AG04450 (cell line): Measurements from ENCODE around the gene TMEM94. TPM values are rescaled to one million over a fixed set of nuclear protein-coding genes. Genes with fewer than 3 reads are reported as not detected.

Experiments
- CTCF ChIA-PET: fragments of 300-600, 350-600 bp; formaldehyde crosslinking; extraction: SDS; loops from one replicate; lab custom pipeline; 2022; ENCODE audit warnings: antibody characterized with exemption, inconsistent platforms; lab: Charles Lee
- POLR2A ChIA-PET: fragments of 350-600 bp; formaldehyde crosslinking; extraction: SDS; loops from one replicate; lab custom pipeline; 2021; ENCODE audit warnings: antibody characterized with exemption, inconsistent platforms; lab: Yijun Ruan, JAX
- DNase-seq: peaks from one replicate; pipeline ENCODE4 v3.0.0-alpha.2; 2011; ENCODE audit warnings: low read depth, low spot score
- H3K27ac ChIP-seq: one replicate; pipeline ENCODE4 v1.5.1; 2012; ENCODE audit warnings: low read depth, low read length, control low read depth
- H3K27me3 ChIP-seq: one replicate; pipeline ENCODE4 v1.6.0; 2012; ENCODE audit warnings: low read length; ENCODE audit not compliant: control insufficient read depth, insufficient read depth
- H3K4me3 ChIP-seq: 2 replicates; pipeline ENCODE4 v1.5.1; 2011; ENCODE audit warnings: mild to moderate bottlenecking, low read depth, low read length, control low read depth
- H3K9me3 ChIP-seq: 2 replicates; pipeline ENCODE4 v1.5.1; 2012; ENCODE audit warnings: low read length; ENCODE audit not compliant: control insufficient read depth, insufficient read depth
- polyA plus RNA-seq: library from polyadenylated mRNA; depleted of rRNA; stranded (reverse); fragments of >200 nt; gene quantifications from 2 replicates; pipeline ENCODE4 v1.2.3, GENCODE V29; 2011
- TF ChIP-seq, protein P1 (sequence below): IDR thresholded peaks from 2 replicates; pipeline ENCODE4 v1.5.1; 2011; ENCODE audit warnings: low read depth, low read length, control low read depth, inconsistent platforms

Gene TMEM94
- polyA plus RNA-seq, 1 experiment = 14.8 TPM

DNA sequence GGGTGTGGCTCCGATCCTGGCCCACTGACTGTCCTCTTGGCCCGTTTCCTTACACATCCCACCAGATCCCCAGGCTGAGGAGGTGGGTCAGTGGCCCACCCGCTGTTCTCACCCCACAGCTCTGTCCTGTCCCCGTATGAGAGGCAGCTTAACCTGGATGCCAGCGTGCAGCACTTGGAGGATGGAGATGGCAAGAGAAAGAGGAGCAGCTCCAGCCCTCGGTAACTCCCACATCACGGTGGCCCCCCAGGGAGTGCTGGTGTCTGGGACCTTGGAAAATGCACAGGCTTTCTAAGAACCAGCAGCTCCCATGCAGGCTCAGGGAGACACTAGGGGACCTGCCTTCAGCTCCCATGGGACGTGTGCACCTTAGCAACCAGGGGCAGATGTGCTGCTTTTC lies 64.9 kb downstream of the TMEM94 start:
- ChIA-PET POLR2A (no interaction called here), CTCF (no interaction called here)
- Histone ChIP-seq H3K27me3 (peaks cover 2% of the 10 kb centered on the region), H3K4me3 (no peak overlapping the region), H3K9me3 (no peaks in the 10 kb centered on the region; the same call in 1 of the 2 replicates), H3K27ac (no peak overlapping the region)
- DNase-seq = no peak
- TF ChIP-seq, protein P1, sequence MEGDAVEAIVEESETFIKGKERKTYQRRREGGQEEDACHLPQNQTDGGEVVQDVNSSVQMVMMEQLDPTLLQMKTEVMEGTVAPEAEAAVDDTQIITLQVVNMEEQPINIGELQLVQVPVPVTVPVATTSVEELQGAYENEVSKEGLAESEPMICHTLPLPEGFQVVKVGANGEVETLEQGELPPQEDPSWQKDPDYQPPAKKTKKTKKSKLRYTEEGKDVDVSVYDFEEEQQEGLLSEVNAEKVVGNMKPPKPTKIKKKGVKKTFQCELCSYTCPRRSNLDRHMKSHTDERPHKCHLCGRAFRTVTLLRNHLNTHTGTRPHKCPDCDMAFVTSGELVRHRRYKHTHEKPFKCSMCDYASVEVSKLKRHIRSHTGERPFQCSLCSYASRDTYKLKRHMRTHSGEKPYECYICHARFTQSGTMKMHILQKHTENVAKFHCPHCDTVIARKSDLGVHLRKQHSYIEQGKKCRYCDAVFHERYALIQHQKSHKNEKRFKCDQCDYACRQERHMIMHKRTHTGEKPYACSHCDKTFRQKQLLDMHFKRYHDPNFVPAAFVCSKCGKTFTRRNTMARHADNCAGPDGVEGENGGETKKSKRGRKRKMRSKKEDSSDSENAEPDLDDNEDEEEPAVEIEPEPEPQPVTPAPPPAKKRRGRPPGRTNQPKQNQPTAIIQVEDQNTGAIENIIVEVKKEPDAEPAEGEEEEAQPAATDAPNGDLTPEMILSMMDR = no peak

DNA sequence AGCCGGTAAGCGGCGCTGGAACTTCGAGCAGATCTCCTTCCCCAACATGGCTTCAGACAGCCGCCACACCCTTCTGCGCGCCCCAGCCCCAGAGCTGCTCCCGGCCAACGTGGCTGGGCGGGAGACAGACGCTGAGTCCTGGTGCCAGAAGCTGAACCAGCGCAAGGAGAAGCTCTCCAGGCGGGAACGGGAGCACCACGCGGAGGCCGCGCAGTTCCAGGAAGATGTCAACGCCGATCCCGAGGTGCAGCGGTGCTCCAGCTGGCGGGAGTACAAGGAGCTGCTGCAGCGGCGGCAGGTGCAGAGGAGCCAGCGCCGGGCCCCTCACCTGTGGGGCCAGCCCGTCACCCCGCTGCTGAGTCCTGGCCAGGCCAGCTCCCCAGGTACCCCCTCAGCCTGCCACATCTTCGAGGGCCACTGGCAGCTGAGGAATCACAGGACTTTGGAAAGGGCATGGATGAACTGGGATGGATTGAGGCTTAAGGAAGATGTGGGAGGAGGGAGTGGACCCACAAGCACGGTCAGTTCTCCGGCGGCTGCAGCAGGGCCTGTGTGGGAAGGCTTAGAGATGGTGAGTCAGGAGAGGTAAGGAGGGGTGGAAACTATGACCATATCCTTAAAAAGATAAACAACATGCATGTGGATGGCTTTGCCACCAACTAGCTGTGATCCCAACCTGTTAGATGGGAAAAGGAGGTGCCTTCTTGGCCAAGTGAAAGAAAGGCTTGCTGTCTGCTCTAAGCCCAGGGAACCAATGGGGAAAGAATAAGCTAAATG lies 65.7 kb downstream of the TMEM94 start:
- TF ChIP-seq, protein P1 = no peak
- Histone ChIP-seq H3K27me3 (peaks cover 11% of the 10 kb centered on the region), H3K27ac (no peak overlapping the region), H3K4me3 (no peak overlapping the region), H3K9me3 (no peaks in the 10 kb centered on the region; the same call in 1 of the 2 replicates)
- ChIA-PET POLR2A (no interaction called here), CTCF (no interaction called here)
- DNase-seq = no peak

DNA sequence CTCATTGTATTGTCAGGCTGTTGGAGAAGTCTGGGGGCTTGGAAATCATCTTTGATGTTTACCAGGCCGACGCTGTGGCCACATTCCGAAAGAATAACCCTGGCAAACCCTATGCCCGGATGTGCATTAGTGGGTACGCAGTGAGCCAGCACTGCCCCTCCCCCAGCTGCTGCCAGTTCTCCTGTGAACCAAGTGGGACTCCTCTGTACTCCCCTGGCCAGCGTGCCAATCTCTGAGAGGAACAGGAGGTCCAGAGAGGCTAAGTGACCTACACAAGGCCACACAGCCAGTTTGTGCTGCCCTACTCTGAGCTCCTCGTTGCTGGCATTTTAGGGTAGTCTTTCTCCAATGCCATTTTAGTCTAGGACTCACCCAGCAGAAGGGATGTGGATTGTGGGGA lies 67.2 kb downstream of the TMEM94 start:
- TF ChIP-seq, protein P1 = no peak
- DNase-seq = no peak
- no peaks in the 10 kb centered on the region; the same call in 1 of the 2 replicates for H3K9me3 ChIP-seq
- no peak overlapping the region for H3K27ac ChIP-seq
- CTCF ChIA-PET = no interaction called here
- POLR2A ChIA-PET = no interaction called here
- H3K4me3 ChIP-seq = no peak overlapping the region
- peaks cover 13% of the 10 kb centered on the region for H3K27me3 ChIP-seq

DNA sequence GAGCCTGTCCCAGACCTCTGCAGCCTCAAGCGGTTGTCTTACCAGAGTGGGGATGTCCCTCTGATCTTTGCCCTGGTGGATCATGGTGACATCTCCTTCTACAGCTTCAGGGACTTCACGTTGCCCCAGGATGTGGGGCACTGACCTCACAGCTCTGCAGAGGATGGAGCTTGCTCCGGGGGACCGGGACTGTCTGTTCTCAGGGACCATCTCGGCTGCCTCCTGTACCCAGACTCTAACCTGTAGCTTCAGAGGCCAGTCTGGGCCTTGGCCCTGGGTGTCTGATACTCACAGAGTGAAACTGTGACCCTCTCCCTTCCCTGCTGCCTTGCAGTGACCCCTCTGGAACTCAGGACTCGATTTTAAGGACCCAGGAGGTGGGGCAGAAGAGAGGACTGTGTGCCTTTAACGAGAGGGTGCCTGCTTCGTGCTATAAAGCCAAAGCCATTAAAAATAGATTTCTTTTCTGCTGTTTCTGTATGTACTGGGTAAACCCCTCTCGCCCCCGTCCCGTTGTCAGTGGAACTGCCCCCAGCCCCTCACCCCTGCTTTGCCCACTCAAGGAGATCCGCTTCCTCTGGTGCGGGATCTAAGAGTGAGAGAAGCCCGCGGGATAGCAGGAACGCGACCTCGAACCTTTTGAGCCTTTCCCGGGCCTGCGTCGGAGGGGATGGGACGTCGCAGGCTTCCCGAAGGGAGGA lies 68.0 kb downstream of the TMEM94 start:
- TF ChIP-seq, protein P1 = no peak
- ChIA-PET CTCF (interaction anchor here (0.6 kb wide), 1 partner anchor 146 kb away, joined by 5 read pairs; no protein-coding TSS in a partner anchor), POLR2A (interaction anchor here (1.0 kb wide), 1 partner anchor 8 kb away, joined by 4 read pairs; the partner anchor contains the start of gene TSEN54)
- H3K9me3 ChIP-seq = no peaks in the 10 kb centered on the region; the same call in 1 of the 2 replicates
- DNase-seq = no peak
- H3K27ac ChIP-seq = no peak overlapping the region
- H3K4me3 ChIP-seq = no peak overlapping the region; the same call in 1 of the 2 replicates
- H3K27me3 ChIP-seq = peaks cover 16% of the 10 kb centered on the region
